HEK293T (cell line): ENCODE measurements around the gene MSRB3.

ENCODE experiments used
- ARNT ChIP-seq: fragments of 450-650 bp; IDR thresholded peaks from 2 replicates; pipeline ENCODE4 v1.6.1; 2017; ENCODE audit warnings: mild to moderate bottlenecking
- BHLHE40 ChIP-seq: fragments of 450-650 bp; IDR thresholded peaks from 2 replicates; pipeline ENCODE4 v1.6.1; 2016; ENCODE audit warnings: mild to moderate bottlenecking, moderate library complexity, borderline replicate concordance
- FOXA1 ChIP-seq: fragments of 450-650 bp; IDR thresholded peaks from 2 replicates; pipeline ENCODE4 v1.6.1; 2016; ENCODE audit warnings: mild to moderate bottlenecking
- FOXK2 ChIP-seq: fragments of 450-650 bp; IDR thresholded peaks from 2 replicates; pipeline ENCODE4 v1.6.1; 2016; ENCODE audit warnings: mild to moderate bottlenecking
- FOXM1 ChIP-seq: fragments of 450-650 bp; IDR thresholded peaks from 2 replicates; pipeline ENCODE4 v1.6.1; 2017; ENCODE audit warnings: mild to moderate bottlenecking, borderline replicate concordance
- HDGF ChIP-seq: fragments of 450-650 bp; IDR thresholded peaks from 2 replicates; pipeline ENCODE4 v1.6.1; 2017; ENCODE audit warnings: antibody characterized with exemption, borderline replicate concordance
- L3MBTL2 ChIP-seq: fragments of 450-650 bp; conservative IDR thresholded peaks from 2 replicates; pipeline ENCODE4 v1.6.1; 2016; ENCODE audit warnings: mild to moderate bottlenecking
- LEF1 ChIP-seq: fragments of 450-650 bp; IDR thresholded peaks from 2 replicates; pipeline ENCODE4 v1.6.1; 2017; ENCODE audit warnings: mild to moderate bottlenecking, borderline replicate concordance
- NFRKB ChIP-seq: fragments of 450-650 bp; IDR thresholded peaks from 2 replicates; pipeline ENCODE4 v1.6.1; 2016; ENCODE audit warnings: mild to moderate bottlenecking, moderate library complexity
- PKNOX1 ChIP-seq: fragments of 450-650 bp; IDR thresholded peaks from 2 replicates; pipeline ENCODE4 v1.6.1; 2016
- TARDBP ChIP-seq: fragments of 450-650 bp; IDR thresholded peaks from 2 replicates; pipeline ENCODE4 v1.6.1; 2016
- ZNF384 ChIP-seq: fragments of 450-650 bp; IDR thresholded peaks from 2 replicates; pipeline ENCODE4 v1.6.1; 2016

GRCh38 chr12:65300679-65301349, 22.3 kb downstream of the MSRB3 start:
- TF ChIP-seq FOXK2 (no peak), TARDBP (no peak), PKNOX1 (no peak), ZNF384 (no peak), FOXA1 (no peak), NFRKB (no peak), LEF1 (no peak), HDGF (no peak), L3MBTL2 (peak; percentile 84), ARNT (no peak), BHLHE40 (no peak), FOXM1 (no peak)
